Calu3 (cell line): ENCODE data around the gene CCT8. TPM values are rescaled to one million over a fixed set of nuclear protein-coding genes. Genes with fewer than 3 reads are reported as not detected.

ENCODE experiments used
- BruUV-seq: library from RNA; stranded (reverse); fragments of 400-500 nt; replicated peaks from 2 replicates; lab custom pipeline; 2021; lab: Mats Ljungman, UMichigan
- CTCF ChIA-PET: fragments of 300-600 bp; sonication (Branson Sonifier 250); formaldehyde crosslinking; loops from one replicate; lab custom pipeline; 2022; ENCODE audit warnings: antibody characterized with exemption; lab: Charles Lee
- DNase-seq: peaks from one replicate; pipeline ENCODE4 v3.0.0; 2022
- H3K27ac Mint-ChIP-seq: one replicate; pipeline ENCODE4 v1.8.0; 2022; ENCODE audit warnings: mixed read lengths; ENCODE audit not compliant: unreplicated experiment
- H3K27me3 Mint-ChIP-seq: one replicate; pipeline ENCODE4 v1.8.0; 2022; ENCODE audit warnings: mixed read lengths; ENCODE audit not compliant: unreplicated experiment
- H3K36me3 Mint-ChIP-seq: one replicate; pipeline ENCODE4 v1.8.0; 2022; ENCODE audit warnings: mild to moderate bottlenecking, moderate library complexity, mixed read lengths; ENCODE audit not compliant: insufficient read depth, unreplicated experiment
- H3K4me1 Mint-ChIP-seq: one replicate; pipeline ENCODE4 v1.8.0; 2022; ENCODE audit warnings: mild to moderate bottlenecking, low read depth, mixed read lengths; ENCODE audit not compliant: unreplicated experiment
- H3K4me3 Mint-ChIP-seq: one replicate; pipeline ENCODE4 v1.8.0; 2022; ENCODE audit warnings: mild to moderate bottlenecking, low read depth, moderate library complexity, mixed read lengths; ENCODE audit not compliant: unreplicated experiment
- H3K9me3 Mint-ChIP-seq: one replicate; pipeline ENCODE4 v1.8.0; 2022; ENCODE audit warnings: low read depth, mixed read lengths; ENCODE audit not compliant: unreplicated experiment
- intact Hi-C: fragments of 100-400 bp; cut with micrococcal nuclease; formaldehyde crosslinking; loops from one replicate; pipeline ENCODE4 v1.10.0; 2022; ENCODE audit not compliant: unreplicated experiment
- total RNA-seq: library from RNA; stranded (reverse); gene quantifications from 2 replicates; pipeline ENCODE4 v1.2.3, GENCODE V29; 2022
- TF ChIP-seq, protein P1 (sequence below): fragments of 200-600 bp; IDR thresholded peaks from one replicate; pipeline ENCODE4 v1.8.0; 2022; ENCODE audit warnings: antibody characterized with exemption; ENCODE audit not compliant: unreplicated experiment

Gene CCT8
- total RNA-seq, 1 experiment from 2014 or later = 198 TPM

DNA sequence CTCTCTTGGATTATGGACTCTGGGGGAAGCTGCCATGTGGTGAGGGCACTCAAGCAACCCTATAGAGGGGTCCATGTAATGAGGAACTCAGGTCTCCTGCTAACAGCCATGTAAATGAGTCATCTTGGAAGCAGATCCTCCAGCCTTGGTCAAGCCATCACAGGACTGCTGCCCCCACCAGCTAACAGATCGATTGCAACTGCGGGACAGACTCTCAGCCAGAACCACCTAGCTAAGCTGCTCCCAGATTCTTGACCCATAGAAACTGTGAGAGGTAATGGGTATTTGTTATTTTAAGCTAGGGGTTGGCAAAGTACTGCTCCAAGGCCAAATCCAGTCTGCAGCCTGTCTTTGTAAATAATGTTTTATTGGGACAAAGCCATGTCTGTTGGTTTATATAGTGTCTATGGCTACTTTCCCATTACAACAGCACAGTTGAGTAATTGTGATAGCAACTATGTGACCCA is 29.4 kb upstream of the CCT8 start:
- DNase-seq = no peak
- BruUV-seq = no TSS peak
- CTCF ChIA-PET = no interaction called here
- no peaks in the 10 kb centered on the region for H3K27me3 Mint-ChIP-seq
- H3K4me3 Mint-ChIP-seq = no peak overlapping the region
- TF ChIP-seq, protein P1, sequence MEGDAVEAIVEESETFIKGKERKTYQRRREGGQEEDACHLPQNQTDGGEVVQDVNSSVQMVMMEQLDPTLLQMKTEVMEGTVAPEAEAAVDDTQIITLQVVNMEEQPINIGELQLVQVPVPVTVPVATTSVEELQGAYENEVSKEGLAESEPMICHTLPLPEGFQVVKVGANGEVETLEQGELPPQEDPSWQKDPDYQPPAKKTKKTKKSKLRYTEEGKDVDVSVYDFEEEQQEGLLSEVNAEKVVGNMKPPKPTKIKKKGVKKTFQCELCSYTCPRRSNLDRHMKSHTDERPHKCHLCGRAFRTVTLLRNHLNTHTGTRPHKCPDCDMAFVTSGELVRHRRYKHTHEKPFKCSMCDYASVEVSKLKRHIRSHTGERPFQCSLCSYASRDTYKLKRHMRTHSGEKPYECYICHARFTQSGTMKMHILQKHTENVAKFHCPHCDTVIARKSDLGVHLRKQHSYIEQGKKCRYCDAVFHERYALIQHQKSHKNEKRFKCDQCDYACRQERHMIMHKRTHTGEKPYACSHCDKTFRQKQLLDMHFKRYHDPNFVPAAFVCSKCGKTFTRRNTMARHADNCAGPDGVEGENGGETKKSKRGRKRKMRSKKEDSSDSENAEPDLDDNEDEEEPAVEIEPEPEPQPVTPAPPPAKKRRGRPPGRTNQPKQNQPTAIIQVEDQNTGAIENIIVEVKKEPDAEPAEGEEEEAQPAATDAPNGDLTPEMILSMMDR = no peak
- H3K36me3 Mint-ChIP-seq = no peaks in the 10 kb centered on the region
- H3K9me3 Mint-ChIP-seq = no peaks in the 10 kb centered on the region
- peaks cover 12% of the 10 kb centered on the region for H3K4me1 Mint-ChIP-seq
- intact Hi-C loops = no loop called here
- H3K27ac Mint-ChIP-seq = no peak overlapping the region

DNA sequence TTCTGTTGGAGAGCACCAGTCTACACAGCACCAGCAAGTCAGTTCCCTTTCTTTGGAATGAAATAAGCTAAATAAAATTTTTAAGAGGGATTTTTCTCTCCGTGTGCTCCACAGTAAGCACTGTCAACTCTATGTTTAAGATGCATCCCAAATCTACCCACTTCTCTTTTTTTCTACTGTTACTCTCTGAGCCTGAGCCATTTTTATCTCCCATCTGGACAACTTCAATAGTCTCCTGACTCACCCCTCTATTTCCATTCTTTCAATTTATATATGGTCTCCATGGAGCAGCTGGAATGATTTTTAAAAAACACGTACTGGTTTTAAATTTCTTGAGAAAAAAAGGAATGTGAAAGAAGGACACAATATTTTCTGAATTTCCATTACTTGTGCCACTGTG is 24.7 kb upstream of the CCT8 start:
- Mint-ChIP-seq H3K36me3 (no peaks in the 10 kb centered on the region), H3K27ac (no peak overlapping the region), H3K4me1 (no peaks in the 10 kb centered on the region), H3K4me3 (no peak overlapping the region), H3K9me3 (no peaks in the 10 kb centered on the region), H3K27me3 (no peaks in the 10 kb centered on the region)
- TF ChIP-seq, protein P1 = no peak
- BruUV-seq = no TSS peak
- CTCF ChIA-PET = no interaction called here
- intact Hi-C loops = loop anchor here (5.0 kb wide), 1 partner anchor 44 kb away; no protein-coding TSS in a partner anchor
- DNase-seq = no peak

DNA sequence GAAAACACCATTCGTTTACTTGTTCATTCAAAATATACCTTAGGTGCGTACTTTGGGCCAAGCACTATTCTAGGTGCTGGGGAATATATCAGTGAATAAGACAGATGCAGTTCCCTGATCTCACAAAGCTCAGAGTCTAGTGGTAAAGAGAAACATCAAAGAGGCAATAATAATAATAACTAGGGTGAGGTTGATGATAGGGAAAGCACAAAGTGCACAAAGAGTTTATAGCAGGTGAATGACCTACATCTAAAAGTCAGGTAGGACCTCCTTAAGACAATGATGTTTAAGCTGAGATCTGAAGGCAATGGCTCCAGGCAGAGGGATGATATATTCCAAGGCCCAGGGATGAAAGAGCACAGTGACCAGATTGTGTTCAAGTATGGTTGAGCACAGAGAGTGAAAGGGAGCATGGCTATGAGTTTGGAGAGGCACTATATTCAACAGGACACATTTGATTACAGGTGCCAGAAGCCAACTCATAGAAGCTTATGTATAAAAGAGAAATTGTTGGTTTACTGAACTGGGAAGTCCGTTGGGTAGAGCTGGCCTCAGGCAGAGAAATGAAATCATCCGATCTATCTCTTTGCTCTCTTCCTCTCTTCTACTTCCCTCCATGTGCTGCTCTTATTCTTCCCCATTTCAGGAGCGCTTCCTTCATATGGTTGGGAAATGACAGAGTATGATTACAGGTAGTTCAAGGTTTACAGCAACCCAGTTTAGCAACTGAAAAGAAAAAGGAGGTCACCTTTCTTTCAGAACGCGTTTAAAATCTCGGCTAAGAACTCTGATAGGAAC is 23.0 kb upstream of the CCT8 start:
- no TSS peak for BruUV-seq
- no peaks in the 10 kb centered on the region for H3K36me3 Mint-ChIP-seq
- DNase-seq = no peak
- H3K4me3 Mint-ChIP-seq = no peak overlapping the region
- CTCF ChIA-PET = interaction anchor here (1.2 kb wide), 1 partner anchor 9 kb away, joined by 3 read pairs; no protein-coding TSS in a partner anchor
- H3K27ac Mint-ChIP-seq = no peak overlapping the region
- no peaks in the 10 kb centered on the region for H3K27me3 Mint-ChIP-seq
- no peaks in the 10 kb centered on the region for H3K9me3 Mint-ChIP-seq
- intact Hi-C loops = loop anchor here (5.0 kb wide), 1 partner anchor 46 kb away; no protein-coding TSS in a partner anchor
- H3K4me1 Mint-ChIP-seq = peaks cover 5% of the 10 kb centered on the region
- TF ChIP-seq, protein P1 = no peak

DNA sequence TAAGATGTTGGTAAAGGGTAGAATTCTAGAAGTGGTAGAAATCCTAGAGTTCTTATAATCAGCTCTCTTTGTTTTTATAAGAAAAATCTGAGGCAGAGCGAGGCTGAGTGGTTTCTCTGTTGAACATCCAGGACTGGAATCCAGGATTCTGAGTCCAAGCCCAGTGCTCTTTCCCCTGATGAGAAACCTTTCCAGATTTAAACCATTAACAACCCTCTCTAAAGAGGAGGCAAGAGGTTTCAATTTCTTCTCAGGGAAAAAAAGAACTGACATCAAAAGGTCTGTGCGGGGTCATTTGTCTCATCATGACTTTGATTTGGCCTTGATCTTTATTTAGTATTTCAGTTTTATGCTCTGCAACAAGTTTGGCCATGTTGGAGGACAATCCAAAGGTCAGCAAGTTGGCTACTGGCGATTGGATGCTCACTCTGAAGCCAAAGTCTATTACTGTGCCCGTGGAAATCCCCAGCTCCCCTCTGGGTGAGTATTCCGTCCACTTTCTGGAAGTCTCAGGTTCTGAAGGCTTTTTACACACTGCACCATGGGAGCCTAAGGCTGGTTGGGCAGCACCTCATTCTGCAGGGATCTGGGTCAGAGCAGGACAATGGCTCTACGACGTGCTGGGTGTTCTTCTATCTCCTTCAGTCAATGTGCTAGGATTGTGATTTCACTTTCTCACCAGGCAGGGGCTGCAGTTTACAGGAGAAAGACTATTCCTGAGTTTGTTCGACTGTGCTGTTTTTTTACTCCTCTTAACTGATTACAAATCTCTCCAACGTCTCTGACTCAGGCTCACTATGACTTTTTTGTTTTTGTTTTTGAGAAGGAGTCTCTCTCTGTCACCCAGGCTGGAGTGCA is 18.9 kb upstream of the CCT8 start:
- no peaks in the 10 kb centered on the region for H3K9me3 Mint-ChIP-seq
- CTCF ChIA-PET = no interaction called here
- no peaks in the 10 kb centered on the region for H3K27me3 Mint-ChIP-seq
- no peak for DNase-seq
- H3K27ac Mint-ChIP-seq = no peak overlapping the region
- H3K4me1 Mint-ChIP-seq = peaks cover 18% of the 10 kb centered on the region
- TF ChIP-seq, protein P1 = no peak
- no peaks in the 10 kb centered on the region for H3K36me3 Mint-ChIP-seq
- intact Hi-C loops = loop anchor here (5.0 kb wide), 4 partner anchors 65 to 755 kb away; no protein-coding TSS in a partner anchor
- BruUV-seq = no TSS peak
- H3K4me3 Mint-ChIP-seq = no peak overlapping the region
